ENCODE measurements around the gene IPO13.

The IPO13 gene

DNA sequence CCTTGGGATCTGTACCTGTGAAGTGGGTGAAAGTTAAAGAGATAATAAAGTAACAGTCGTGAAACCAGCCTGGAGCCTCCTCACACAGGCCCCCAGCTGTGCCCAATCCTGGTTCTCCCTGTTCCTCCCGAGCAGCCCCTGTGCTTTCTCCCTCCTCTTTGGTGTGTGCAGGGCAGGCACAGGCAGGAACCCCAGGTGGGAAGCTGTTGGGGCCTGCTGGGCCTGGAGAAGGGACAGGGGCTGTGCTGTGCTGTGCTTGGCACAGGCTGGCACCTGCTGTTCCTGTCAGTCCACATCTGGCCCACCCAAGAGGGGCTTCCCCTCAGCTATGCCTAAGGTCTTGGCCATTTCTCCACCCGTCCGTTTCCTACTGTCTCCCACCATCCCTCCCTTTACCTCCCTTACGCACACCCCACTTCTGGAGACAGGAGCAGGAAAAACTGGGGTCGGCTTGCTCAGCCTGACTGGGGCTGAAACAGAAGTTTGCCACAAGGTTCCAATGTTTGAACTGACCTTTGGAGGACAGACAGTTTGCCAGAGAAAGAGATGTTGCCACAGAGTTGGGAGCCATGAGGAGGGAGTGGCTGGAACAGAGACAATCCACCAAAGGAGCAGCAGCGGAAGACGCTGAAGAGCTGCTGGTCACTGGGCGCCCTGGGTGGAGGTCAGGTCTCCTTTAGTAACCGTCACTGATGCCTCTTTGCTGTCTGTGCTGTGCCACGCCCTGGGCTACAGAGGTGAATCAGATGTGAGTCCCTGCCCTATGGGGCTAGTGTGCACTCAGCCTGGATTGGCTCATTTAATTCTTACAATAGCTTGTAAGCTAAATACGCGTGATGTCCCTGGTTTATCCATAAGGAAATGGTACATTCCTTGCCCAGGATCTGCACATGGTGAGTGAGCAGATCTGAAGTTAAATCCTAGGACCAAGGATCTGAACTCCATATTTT, 31.9 kb upstream of the IPO13 start:
- Mint-ChIP-seq H3K9me3 (no peaks in the 10 kb centered on the region), H3K36me3 (ENCODE audit: low read depth) (no peaks in the 10 kb centered on the region), H3K27ac (no peak overlapping the region), H3K27me3 (no peaks in the 10 kb centered on the region), H3K4me3 (no peak overlapping the region), H3K4me1 (ENCODE audit: low read depth) (no peaks in the 10 kb centered on the region)
- DNase-seq, result no peak

DNA sequence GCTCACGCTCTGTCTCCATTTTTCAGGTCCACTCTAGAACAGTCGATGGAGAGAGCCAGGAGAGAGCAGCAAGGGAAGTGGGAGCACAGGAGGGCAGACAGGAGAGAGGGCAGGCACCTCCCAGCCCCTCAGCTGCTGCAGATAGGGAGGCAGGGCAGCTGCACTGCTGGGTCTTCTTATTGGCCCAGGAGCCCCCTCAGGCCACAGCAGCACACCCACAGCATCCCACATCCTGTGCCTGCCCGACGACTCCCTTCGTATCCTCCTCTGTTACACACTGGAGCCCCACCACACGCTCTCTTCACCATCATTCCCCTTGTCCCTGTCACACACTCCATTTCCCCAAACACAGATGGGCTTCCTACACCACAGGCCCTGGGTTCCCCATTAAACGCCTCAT, 26.8 kb upstream of the IPO13 start:
- no peak for DNase-seq
- Mint-ChIP-seq H3K4me3 (no peak overlapping the region), H3K27me3 (no peaks in the 10 kb centered on the region), H3K27ac (peak overlapping the region; percentile 10), H3K36me3 (ENCODE audit: low read depth) (peaks cover 3% of the 10 kb centered on the region), H3K9me3 (no peaks in the 10 kb centered on the region), H3K4me1 (ENCODE audit: low read depth) (peaks cover 1% of the 10 kb centered on the region)

DNA sequence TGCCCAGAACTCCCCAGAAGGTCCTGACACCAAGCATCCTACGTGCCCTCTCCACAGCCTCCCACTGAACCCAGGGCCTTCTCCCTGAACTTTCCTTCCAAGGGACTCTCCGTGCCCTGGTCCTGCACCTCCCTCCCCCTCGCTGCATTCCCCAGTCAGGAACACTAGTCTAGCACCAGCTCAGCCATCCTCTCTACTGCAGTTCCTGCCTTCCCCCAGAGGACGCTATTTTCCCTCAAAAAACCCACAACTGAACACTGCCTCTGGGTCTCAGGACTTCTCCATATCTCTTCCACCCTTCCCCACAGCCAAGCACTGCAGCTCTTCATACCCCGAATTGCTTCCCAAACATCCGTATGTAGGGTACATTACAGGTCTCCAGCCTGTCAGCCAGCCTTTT, 25.7 kb upstream of the IPO13 start:
- Mint-ChIP-seq H3K27ac (no peak overlapping the region), H3K36me3 (ENCODE audit: low read depth) (peaks cover 11% of the 10 kb centered on the region), H3K4me1 (ENCODE audit: low read depth) (peaks cover 1% of the 10 kb centered on the region), H3K4me3 (no peak overlapping the region), H3K27me3 (no peaks in the 10 kb centered on the region), H3K9me3 (no peaks in the 10 kb centered on the region)
- no peak for DNase-seq

DNA sequence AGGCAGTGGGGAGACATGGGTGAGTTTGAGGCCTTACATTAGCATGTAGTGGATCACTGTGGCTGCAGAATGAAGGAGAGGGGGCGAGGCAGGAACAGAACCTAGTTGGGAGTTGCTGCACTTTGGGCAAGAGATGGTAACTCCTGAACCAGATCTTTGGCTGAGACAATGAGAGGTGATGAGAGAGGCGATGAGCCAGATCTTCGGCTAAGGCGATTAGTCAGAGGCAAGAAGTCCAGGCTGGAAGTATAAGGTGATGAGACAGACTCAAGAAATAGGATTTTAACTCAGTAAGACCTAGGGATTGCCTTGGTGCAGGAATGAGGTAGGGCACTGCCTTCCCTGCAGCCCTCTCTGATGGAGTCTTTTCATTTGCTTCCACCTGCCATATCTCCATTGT, 22.2 kb upstream of the IPO13 start:
- Mint-ChIP-seq H3K4me3 (no peak overlapping the region), H3K27ac (no peak overlapping the region)

DNA sequence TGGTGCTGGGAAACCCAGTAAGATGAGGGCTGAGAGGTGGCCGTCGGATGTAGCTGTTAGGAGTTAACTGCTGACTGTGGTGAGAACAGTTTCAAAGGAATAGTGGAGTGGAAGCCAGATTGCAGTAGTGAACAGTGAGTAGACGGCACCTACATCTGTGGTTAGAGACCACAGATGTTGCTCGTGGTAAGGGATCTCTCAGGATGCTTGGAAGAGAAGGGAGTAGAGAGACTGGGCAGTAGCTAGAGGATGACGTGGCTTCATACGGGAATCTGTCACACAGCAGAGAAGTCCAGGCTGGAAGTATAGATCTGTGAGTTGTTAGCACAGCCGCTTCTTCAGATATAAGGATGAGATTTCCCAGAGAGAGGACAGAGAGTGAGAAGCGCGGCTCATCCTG, 20.9 kb upstream of the IPO13 start:
- no peak for DNase-seq
- Mint-ChIP-seq H3K36me3 (ENCODE audit: low read depth) (peaks cover 15% of the 10 kb centered on the region), H3K4me3 (no peak overlapping the region), H3K27ac (no peak overlapping the region), H3K9me3 (no peaks in the 10 kb centered on the region), H3K27me3 (no peaks in the 10 kb centered on the region), H3K4me1 (ENCODE audit: low read depth) (peaks cover 4% of the 10 kb centered on the region)

More for the DNA sequence above, 22.2 kb upstream of the IPO13 start:
- H3K9me3 Mint-ChIP-seq, result no peaks in the 10 kb centered on the region
- no peaks in the 10 kb centered on the region for H3K27me3 Mint-ChIP-seq
- peaks cover 2% of the 10 kb centered on the region for H3K4me1 Mint-ChIP-seq (ENCODE audit: low read depth)
- H3K36me3 Mint-ChIP-seq (ENCODE audit: low read depth), result peaks cover 12% of the 10 kb centered on the region
- DNase-seq, result no peak

DNA sequence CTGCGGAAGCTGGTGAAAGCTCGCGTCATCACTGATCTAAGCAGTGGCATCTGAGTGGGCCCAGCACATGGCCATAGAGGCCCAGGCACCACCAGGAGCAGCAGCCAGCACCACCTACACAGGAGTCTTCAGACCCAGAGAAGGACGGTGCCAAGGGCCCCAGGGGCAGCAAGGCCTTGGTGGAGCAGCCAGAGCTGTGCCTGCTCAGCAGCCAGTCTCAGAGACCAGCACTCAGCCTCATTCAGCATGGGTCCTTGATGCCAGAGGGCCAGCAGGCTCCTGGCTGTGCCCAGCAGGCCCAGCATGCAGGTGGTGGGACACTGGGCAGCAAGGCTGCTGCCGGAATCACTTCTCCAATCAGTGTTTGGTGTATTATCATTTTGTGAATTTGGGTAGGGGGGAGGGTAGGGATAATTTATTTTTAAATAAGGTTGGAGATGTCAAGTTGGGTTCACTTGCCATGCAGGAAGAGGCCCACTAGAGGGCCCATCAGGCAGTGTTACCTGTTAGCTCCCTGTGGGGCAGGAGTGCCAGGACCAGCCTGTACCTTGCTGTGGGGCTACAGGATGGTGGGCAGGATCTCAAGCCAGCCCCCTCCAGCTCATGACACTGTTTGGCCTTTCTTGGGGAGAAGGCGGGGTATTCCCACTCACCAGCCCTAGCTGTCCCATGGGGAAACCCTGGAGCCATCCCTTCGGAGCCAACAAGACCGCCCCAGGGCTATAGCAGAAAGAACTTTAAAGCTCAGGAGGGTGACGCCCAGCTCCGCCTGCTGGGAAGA, 16.4 kb upstream of the IPO13 start:
- Mint-ChIP-seq H3K4me3 (no peak overlapping the region), H3K27ac (no peak overlapping the region), H3K9me3 (no peaks in the 10 kb centered on the region), H3K36me3 (ENCODE audit: low read depth) (peaks cover 10% of the 10 kb centered on the region), H3K4me1 (ENCODE audit: low read depth) (peaks cover 17% of the 10 kb centered on the region), H3K27me3 (peaks cover 29% of the 10 kb centered on the region)
- DNase-seq, result no peak

DNA sequence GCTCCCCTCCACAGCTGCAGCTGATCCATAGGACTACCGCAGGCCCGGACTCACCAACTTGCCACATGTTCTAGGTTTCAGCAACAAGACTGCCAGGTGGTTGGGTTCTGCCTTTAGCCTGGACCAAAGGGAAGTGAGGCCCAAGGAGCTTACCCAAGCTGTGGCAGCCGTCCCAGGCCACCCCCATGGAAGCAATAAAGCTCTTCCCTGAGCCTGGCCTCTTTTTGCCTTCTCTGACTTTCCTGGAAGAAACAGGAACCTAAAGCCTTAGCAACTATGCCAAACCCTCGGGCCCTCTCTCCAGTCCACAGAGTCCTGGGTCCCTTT, 15.8 kb upstream of the IPO13 start:
- no peak for DNase-seq
- H3K4me1 Mint-ChIP-seq (ENCODE audit: low read depth), result peaks cover 17% of the 10 kb centered on the region
- no peaks in the 10 kb centered on the region for H3K9me3 Mint-ChIP-seq
- peaks cover 33% of the 10 kb centered on the region for H3K27me3 Mint-ChIP-seq
- H3K27ac Mint-ChIP-seq, result no peak overlapping the region
- peaks cover 5% of the 10 kb centered on the region for H3K36me3 Mint-ChIP-seq (ENCODE audit: low read depth)
- H3K4me3 Mint-ChIP-seq, result no peak overlapping the region

DNA sequence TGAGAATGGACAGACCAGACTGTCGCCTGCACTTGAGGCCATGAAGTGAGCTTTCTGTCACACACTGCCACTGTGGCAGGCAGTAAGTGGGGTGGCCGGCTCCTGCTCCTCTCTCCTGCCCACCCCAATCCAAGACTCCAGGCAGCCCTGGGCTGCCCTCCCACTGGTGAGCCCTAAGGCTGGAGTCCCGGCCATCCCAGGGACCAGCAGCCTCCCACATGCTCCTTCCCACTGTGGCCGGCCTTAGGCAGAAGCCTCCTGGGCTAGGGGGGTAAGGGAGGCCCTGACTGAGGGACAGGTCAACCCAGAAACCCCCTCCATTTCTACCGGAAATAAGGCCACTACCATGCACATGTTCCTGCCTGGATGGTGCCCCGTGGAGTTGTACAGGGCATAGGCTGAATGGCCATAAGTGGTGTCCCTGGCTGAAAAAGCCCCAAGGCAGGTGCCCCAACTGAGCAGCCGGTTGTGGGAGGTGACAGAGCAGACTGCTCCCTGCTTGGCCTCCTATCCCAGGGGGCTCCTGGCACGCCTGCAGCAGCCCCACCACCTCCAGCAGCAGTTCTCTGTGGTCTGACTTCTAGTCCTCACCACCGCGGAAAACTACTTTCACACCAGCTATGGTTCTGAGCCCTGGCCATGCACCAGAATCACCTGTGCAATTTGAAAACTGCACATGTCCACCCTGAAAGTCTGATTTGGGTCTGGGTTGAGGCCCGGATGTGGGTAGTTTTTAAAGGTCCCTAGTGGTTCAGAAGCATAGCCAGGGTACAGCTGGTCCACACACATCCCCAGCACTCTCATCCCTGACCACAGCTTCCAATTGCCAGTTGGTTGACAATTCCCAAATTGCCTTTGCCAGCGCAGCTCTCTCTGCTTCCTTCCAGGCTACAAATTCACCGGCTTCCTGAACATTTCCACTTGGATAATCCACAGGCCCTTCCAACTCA, 14.8 kb upstream of the IPO13 start:
- no peak for DNase-seq
- no peak overlapping the region for H3K4me3 Mint-ChIP-seq
- H3K36me3 Mint-ChIP-seq (ENCODE audit: low read depth), result peaks cover 4% of the 10 kb centered on the region
- no peak overlapping the region for H3K27ac Mint-ChIP-seq
- peaks cover 19% of the 10 kb centered on the region for H3K4me1 Mint-ChIP-seq (ENCODE audit: low read depth)
- H3K27me3 Mint-ChIP-seq, result peaks cover 37% of the 10 kb centered on the region
- H3K9me3 Mint-ChIP-seq, result no peaks in the 10 kb centered on the region

DNA sequence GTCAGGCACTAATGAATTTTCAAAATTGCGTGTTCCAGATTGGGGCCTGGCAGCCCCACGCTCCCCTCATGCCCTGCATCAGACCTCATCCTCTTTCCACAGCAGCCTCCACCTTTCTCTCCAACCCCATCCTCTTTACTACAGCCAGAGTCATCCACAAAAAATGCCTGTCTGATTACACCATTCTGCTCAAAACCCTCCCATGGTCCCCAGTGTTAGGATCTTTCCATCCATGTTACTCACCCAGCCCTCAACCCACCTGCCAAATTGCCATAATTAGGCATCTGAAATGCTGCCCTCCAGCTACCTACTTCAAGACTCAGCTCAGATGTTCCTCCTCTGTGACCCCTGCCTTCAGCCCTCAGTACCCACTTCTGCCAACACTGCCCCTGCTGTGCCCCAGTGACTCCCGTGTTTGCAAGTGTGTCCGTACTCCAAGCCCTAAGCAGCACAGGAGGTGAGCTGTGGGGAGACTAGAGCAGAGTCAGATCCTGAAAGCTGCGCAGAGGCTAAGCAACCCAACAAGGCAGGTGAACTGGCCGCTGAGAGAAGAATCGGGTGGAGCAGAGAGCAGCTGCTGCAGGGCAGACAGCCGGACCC, 13.9 kb upstream of the IPO13 start:
- H3K4me3 Mint-ChIP-seq, result no peak overlapping the region
- peaks cover 12% of the 10 kb centered on the region for H3K36me3 Mint-ChIP-seq (ENCODE audit: low read depth)
- no peak overlapping the region for H3K27ac Mint-ChIP-seq

DNA sequence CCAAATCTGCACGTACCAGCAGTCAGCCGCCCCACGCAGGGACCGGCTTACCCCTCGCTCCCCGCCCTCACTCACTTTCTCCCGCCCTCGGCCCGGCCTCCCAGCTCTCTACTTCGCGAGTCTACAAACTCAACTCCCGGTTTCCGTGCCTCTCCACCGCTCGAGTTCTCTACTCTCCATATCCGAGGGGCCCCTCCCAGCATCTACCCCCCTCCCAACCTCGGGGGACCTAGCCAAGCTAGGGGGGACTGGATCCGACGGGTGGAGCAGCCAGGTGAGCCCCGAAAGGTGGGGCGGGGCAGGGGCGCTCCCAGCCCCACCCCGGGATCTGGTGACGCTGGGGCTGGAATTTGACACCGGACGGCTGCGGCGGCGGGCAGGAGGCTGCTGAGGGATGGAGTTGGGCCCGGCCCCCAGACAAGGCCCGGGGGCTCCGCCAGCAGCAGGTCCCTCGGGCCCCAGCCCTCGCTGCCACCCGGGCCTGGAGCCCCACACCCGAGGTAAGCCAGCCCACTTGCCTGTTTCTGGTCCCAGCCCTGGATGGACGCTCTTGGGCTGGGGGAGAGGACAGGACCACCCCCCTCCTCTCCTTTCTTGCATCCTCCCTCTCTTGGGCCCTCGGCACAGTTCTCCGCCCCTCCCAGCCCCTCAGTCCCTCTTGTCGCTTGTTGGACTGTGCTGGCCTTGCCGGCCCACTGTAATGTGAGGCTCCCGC, 13.2 kb upstream of the IPO13 start, which contains the start of gene ARTN:
ARTN (plus strand) TSS at position 416 of the 715 bp plus-strand sequence. CDS start 1,856 bp downstream, outside the sequence.
- H3K4me1 Mint-ChIP-seq (ENCODE audit: low read depth), result peaks cover 19% of the 10 kb centered on the region
- H3K27ac Mint-ChIP-seq, result no peak within 1 kb of the TSS
- H3K27me3 Mint-ChIP-seq, result peaks cover 37% of the 10 kb centered on the region
- no peaks in the 10 kb centered on the region for H3K9me3 Mint-ChIP-seq
- H3K36me3 Mint-ChIP-seq (ENCODE audit: low read depth), result peaks cover 12% of the 10 kb centered on the region
- DNase-seq, result no peak
- peak within 1 kb of the TSS; percentile 11 for H3K4me3 Mint-ChIP-seq

More for the DNA sequence above, 13.9 kb upstream of the IPO13 start:
- peaks cover 37% of the 10 kb centered on the region for H3K27me3 Mint-ChIP-seq
- DNase-seq, result no peak
- H3K4me1 Mint-ChIP-seq (ENCODE audit: low read depth), result peaks cover 19% of the 10 kb centered on the region
- no peaks in the 10 kb centered on the region for H3K9me3 Mint-ChIP-seq

DNA sequence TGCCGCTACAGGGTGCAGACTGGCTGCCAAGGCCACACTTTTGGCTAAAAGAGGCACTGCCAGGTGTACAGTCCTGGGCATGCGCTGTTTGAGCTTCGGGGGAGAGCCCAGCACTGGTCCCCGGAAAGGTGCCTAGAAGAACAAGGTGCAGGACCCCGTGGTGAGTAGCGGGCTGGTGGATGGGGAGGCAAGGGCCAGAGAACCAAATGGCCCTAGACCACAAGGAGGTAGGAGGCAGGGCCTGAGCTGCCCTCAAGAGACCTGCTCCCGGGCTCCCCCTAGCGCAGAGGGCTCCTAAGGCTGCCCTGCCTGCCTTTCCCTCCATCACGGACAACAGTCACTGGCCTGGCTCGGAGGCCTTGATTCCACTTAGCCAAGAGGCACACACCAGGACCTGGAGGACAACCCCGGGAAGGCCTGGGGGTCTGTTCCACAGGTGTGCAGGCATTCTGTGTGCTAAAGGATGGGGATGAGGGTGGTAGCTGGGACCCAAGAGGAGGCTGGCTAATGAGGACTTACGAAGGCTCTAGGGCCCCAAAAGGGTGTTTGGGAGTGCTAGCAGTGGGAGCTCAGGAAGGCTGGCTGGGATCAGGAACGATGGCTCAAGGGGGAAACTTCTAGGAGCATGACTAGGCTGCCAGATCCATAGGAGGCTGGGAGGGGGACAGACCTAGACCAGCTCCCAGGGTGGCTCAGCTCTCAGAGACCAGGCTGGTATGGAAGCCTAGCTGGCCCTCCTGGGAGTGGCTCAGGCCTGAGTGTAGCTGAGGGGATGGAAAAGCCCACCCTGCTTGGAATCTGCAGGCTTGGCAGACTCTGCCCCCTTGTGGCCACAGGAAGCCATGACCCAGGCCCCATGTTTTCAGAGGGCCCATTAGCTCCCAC, 12.4 kb upstream of the IPO13 start:
- Mint-ChIP-seq H3K9me3 (no peaks in the 10 kb centered on the region), H3K4me1 (ENCODE audit: low read depth) (peaks cover 19% of the 10 kb centered on the region), H3K36me3 (ENCODE audit: low read depth) (peaks cover 12% of the 10 kb centered on the region), H3K27me3 (peaks cover 37% of the 10 kb centered on the region), H3K27ac (no peak overlapping the region), H3K4me3 (peak overlapping the region; percentile 11)
- DNase-seq, result peak; percentile 72

DNA sequence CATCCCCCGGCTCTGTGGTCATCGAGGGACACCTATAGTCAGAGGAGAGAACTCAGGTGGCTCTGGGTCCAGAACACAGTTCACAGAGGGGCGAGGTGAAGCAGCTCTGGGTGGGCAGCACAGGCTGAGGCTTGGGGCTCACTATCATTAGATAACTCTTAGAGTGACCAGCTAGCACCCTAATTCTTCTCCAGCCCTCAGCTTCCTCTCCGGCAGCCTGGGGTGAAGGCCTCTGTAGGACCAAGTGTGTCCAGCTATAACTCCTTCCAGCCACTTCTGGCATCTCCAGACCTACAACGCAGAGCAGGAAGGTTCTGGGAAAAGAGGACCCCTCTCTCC, 11.8 kb upstream of the IPO13 start:
- Mint-ChIP-seq H3K27ac (no peak overlapping the region), H3K9me3 (no peaks in the 10 kb centered on the region), H3K4me3 (no peak overlapping the region), H3K27me3 (peaks cover 37% of the 10 kb centered on the region), H3K36me3 (ENCODE audit: low read depth) (peaks cover 14% of the 10 kb centered on the region), H3K4me1 (ENCODE audit: low read depth) (peaks cover 17% of the 10 kb centered on the region)
- DNase-seq, result no peak
